Esophagus muscularis mucosa (tissue), 4 donors: ENCODE measurements around the gene MYL12B.
"Not testable (repeated sequence)": the region's sequence is repeated elsewhere in the genome, so short reads cannot be mapped to it uniquely, and the experiment has no call there.

Source experiments
- CTCF ChIP-seq, 3 experiments: fragments of 200-600 bp in 2 of 3; fragments of 450-650 bp in 1 of 3; sonication (generic) in 2 of 3; IDR thresholded peaks; one replicate each; pipeline ENCODE4 v1.5.1; 2017 to 2019; ENCODE audit warnings: antibody characterized with exemption in 3 of 3, mild to moderate bottlenecking in 2 of 3, moderate library complexity in 1 of 3
- EP300 ChIP-seq: sonication (generic); formaldehyde crosslinking; IDR thresholded peaks from one replicate; pipeline ENCODE4 v1.6.1; 2017; ENCODE audit warnings: antibody characterized with exemption
- POLR2A ChIP-seq: fragments of 450-650 bp; IDR thresholded peaks from one replicate; pipeline ENCODE4 v1.6.1; 2017; ENCODE audit warnings: antibody characterized with exemption, moderate library complexity, mild to moderate bottlenecking, low read depth
- POLR2AphosphoS5 ChIP-seq, 2 donors: sonication (generic); formaldehyde crosslinking; IDR thresholded peaks; one replicate each; pipeline ENCODE4 v1.6.1; 2017; ENCODE audit warnings: antibody characterized with exemption in 2 of 2

- not testable (repeated sequence) for TF ChIP-seq POLR2A; CTCF (IDR thresholded peaks at IDR 0.05); POLR2AphosphoS5 (IDR thresholded peaks at IDR 0.05); EP300
Observed at GRCh38 chr18:3277643-3278213, 15.8 kb downstream of the MYL12B start.
